Ectodermal cell (in vitro differentiated cells): ENCODE data around the gene TOX4.
A peak's percentile ranks its signal among the peaks of the same experiment; 100 is the strongest.
"Not testable (repeated sequence)": the region's sequence is repeated elsewhere in the genome, so short reads cannot be mapped to it uniquely, and the experiment has no call there.

Source experiments
- H3K27ac ChIP-seq: 2 replicates; pipeline ENCODE4 v1.7.0; 2013; ENCODE audit warnings: mild to moderate bottlenecking, low read depth, low read length; ENCODE audit not compliant: insufficient read depth, poor library complexity, severe bottlenecking
- H3K27me3 ChIP-seq: 2 replicates; pipeline ENCODE4 v1.7.0; 2013; ENCODE audit warnings: mild to moderate bottlenecking, low read length; ENCODE audit not compliant: insufficient read depth, control insufficient read depth, poor library complexity, severe bottlenecking
- H3K36me3 ChIP-seq: one replicate; pipeline ENCODE4 v1.7.0; 2013; ENCODE audit warnings: low read length; ENCODE audit not compliant: control insufficient read depth, insufficient read depth
- H3K4me1 ChIP-seq: one replicate; pipeline ENCODE4 v1.7.0; 2013; ENCODE audit warnings: low read length; ENCODE audit not compliant: control insufficient read depth, insufficient read depth
- H3K4me3 ChIP-seq: 2 replicates; pipeline ENCODE4 v1.7.0; 2013; ENCODE audit warnings: low read depth, low read length, control low read depth; ENCODE audit not compliant: insufficient read depth
- H3K9me3 ChIP-seq: 2 replicates; pipeline ENCODE4 v1.7.0; 2013; ENCODE audit warnings: mild to moderate bottlenecking, low read length, moderate library complexity; ENCODE audit not compliant: control insufficient read depth
- WGBS, 2 experiments: methylation state at CpG; one replicate each; pipeline ENCODE4 v1.1.7; 2013; ENCODE audit warnings: missing lambda C conversion rate in 2 of 2; 5-methylcytosine and 5-hydroxymethylcytosine counted together

Gene TOX4

GRCh38 chr14:21535545-21536417 is 58.8 kb downstream of the TOX4 start:
- Histone ChIP-seq H3K4me3 (peak overlapping the region; percentile 78), H3K36me3 (no peaks in the 10 kb centered on the region), H3K27me3 (no peaks in the 10 kb centered on the region), H3K4me1 (peaks cover 41% of the 10 kb centered on the region), H3K27ac (peak overlapping the region; percentile 99), H3K9me3 (no peaks in the 10 kb centered on the region)
- 1 to 2% methylated on average over 5 to 6 of the region's 6 CpGs for WGBS, 2 experiments

DNA sequence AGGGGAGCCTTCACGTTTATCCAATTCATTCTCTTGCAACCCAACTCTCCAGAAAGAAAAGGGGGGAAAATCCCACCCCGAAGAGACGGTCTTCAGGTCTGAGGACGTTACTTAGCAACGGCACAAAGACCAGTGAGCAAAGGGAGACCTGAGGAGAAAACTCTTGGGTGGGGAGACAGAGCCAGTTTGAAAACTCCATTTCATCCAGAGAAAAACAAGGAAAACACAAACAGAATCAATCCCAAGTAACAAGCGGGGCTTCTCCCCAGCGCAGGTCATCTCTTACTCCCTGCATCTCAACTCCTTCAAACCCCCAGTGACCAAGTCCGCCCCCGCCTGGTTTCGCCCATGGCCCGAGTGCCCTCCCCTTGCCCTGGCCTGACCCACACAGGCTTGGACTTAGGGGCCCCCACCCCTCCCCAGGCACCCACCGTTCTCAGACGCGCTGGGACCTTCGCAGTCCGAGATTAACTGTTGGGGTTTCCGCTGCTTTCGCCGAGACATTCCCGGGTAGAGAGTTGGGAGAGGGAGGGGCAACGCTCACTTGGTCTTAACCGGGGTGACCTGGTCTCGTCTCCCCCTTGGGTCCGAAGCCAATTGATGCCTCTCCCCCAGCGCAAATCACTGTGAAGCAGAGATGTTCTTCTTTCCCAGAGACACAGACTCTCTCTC is 59.6 kb downstream of the TOX4 start:
- WGBS, 2 experiments, result 0% methylated on average over 25 of the region's 25 CpGs
- Histone ChIP-seq H3K9me3 (no peaks in the 10 kb centered on the region), H3K4me1 (peaks cover 38% of the 10 kb centered on the region), H3K27ac (peak overlapping the region; percentile 99), H3K36me3 (no peaks in the 10 kb centered on the region), H3K27me3 (no peaks in the 10 kb centered on the region), H3K4me3 (peak overlapping the region; percentile 78)

GRCh38 chr14:21537090-21537424 is 60.1 kb downstream of the TOX4 start:
- no peaks in the 10 kb centered on the region for H3K36me3 ChIP-seq
- H3K4me3 ChIP-seq, result peak overlapping the region; percentile 78
- H3K4me1 ChIP-seq, result peaks cover 43% of the 10 kb centered on the region
- H3K27me3 ChIP-seq, result no peaks in the 10 kb centered on the region
- H3K9me3 ChIP-seq, result no peaks in the 10 kb centered on the region
- peak overlapping the region; percentile 99 for H3K27ac ChIP-seq
- WGBS, 2 experiments, result 0% methylated on average over 3 of the region's 3 CpGs

DNA sequence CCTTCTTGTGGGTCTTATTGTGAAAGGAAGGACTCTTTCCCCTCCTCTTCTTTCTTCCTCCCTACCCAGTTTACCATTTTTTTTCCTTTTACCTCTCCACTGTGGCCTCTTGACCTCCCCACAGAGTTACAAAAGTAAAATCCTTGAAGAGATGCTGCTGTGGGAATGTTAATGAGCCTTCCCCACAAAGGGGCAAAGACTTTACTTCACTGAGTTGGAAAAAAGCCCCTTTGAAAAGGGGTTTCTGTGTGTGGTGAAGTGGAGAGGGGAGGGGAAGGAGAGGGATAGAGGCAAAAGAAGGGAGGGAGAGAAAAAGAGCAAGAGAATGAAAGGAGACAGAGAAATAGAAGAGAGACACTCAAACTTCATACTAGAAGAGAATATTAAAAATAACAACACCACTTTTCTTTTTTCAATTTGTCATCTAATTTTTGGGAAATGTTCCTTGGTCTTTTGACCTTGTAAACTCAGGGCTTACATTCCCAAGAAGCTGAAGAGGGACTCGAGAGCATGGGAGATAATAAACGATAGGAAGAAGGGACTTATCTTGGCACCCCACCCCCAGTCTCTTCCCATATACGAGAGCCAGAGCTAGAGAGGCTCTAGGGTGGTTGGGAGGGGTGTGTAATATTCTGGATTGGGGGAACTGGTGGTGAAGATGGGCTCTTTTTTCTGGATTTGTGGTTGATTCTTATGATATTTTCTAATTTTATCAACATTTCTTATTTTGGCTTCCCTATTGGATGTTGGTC is 62.4 kb downstream of the TOX4 start:
- WGBS, 2 experiments, result 0 to 3% methylated on average over 3 of the region's 3 CpGs
- no peaks in the 10 kb centered on the region for H3K9me3 ChIP-seq
- no peaks in the 10 kb centered on the region for H3K36me3 ChIP-seq
- H3K27ac ChIP-seq, result peak overlapping the region; percentile 74
- H3K27me3 ChIP-seq, result no peaks in the 10 kb centered on the region
- H3K4me3 ChIP-seq, result no peak overlapping the region
- H3K4me1 ChIP-seq, result peaks cover 43% of the 10 kb centered on the region

- Histone ChIP-seq H3K27ac (no peak overlapping the region), H3K4me1 (peaks cover 40% of the 10 kb centered on the region), H3K4me3 (no peak overlapping the region), H3K27me3 (no peaks in the 10 kb centered on the region), H3K36me3 (no peaks in the 10 kb centered on the region), H3K9me3 (no peaks in the 10 kb centered on the region)
- WGBS, 2 experiments, result 86 to 88% methylated on average over 6 of the region's 9 CpGs
These were observed 64.5 kb downstream of the TOX4 start for GRCh38 chr14:21541413-21542074.

GRCh38 chr14:21543521-21543960 is 66.5 kb downstream of the TOX4 start:
- Histone ChIP-seq H3K4me1 (peaks cover 34% of the 10 kb centered on the region), H3K36me3 (no peaks in the 10 kb centered on the region), H3K27me3 (no peaks in the 10 kb centered on the region), H3K4me3 (no peak overlapping the region), H3K9me3 (no peaks in the 10 kb centered on the region), H3K27ac (peak overlapping the region; percentile 28)
- WGBS, 2 experiments, result 8 to 16% methylated on average over 5 to 6 of the region's 7 CpGs

GRCh38 chr14:21543963-21544362 is 67.0 kb downstream of the TOX4 start:
- Histone ChIP-seq H3K27me3 (no peaks in the 10 kb centered on the region), H3K9me3 (no peaks in the 10 kb centered on the region), H3K4me1 (peaks cover 30% of the 10 kb centered on the region), H3K27ac (peak overlapping the region; percentile 28), H3K4me3 (no peak overlapping the region), H3K36me3 (no peaks in the 10 kb centered on the region)
- WGBS, 2 experiments, result 63 to 65% methylated on average over 5 of the region's 5 CpGs

DNA sequence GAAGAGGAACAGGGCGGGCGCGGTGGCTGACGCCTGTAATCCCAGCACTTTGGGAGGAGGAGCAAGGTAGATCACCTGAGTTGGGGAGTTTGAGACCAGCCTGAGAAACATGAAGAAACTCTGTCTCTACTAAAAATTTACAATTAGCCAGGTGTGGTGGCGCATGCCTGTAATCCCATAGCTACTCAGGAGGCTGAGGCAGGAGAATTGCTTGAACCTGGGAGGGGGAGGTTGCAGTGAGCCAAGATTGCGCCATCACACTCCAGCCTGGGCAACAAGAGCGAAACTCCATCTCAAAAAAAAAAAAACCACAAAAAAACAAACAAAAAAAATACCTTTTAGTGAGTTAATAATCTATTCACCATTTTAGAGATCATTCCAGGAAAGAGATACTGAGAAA is 67.6 kb downstream of the TOX4 start:
- H3K4me3 ChIP-seq, result not testable (repeated sequence)

More for the DNA sequence above, 67.6 kb downstream of the TOX4 start:
- H3K27ac ChIP-seq, H3K27me3 ChIP-seq, H3K36me3 ChIP-seq, H3K9me3 ChIP-seq: not testable (repeated sequence)
- H3K4me1 ChIP-seq, result peaks cover 24% of the 10 kb centered on the region
- WGBS, 2 experiments, result 86 to 94% methylated on average over 6 to 7 of the region's 7 CpGs
